Measurements from ENCODE around the gene SALL1.

The SALL1 gene

GRCh38 chr16:51159296-51159695 is 8.2 kb upstream of the SALL1 start:
- H3K4me2 ChIP-seq (ENCODE audit: low read depth, low read length, poor library complexity, severe bottlenecking), result no peak overlapping the region
- no peak overlapping the region for H3K9ac ChIP-seq (ENCODE audit: low read depth, low read length, poor library complexity, severe bottlenecking)
- H3K9me2 ChIP-seq (replicated peaks; ENCODE audit: low read depth, low read length), result no peaks in the 10 kb centered on the region; the same call in 1 of the 2 replicates
- no peak overlapping the region for H3K4me3 ChIP-seq (ENCODE audit: low read length, poor library complexity, severe bottlenecking)
- H4K20me1 ChIP-seq (ENCODE audit: insufficient read depth, low read length, poor library complexity, severe bottlenecking), result no peaks in the 10 kb centered on the region
- H3K36me3 ChIP-seq (ENCODE audit: insufficient read depth, low read length), result no peaks in the 10 kb centered on the region
- no peaks in the 10 kb centered on the region for H3F3A ChIP-seq (ENCODE audit: low read depth)
- no peaks in the 10 kb centered on the region for H3K79me2 ChIP-seq (ENCODE audit: insufficient read depth, low read length)
- H2AFZ ChIP-seq (ENCODE audit: low read length), result no peak overlapping the region
- TF ChIP-seq CTCF (conservative IDR thresholded peaks at IDR 0.05; ENCODE audit: low read length) (no peak), EZH2phosphoT487 (IDR thresholded peaks at IDR 0.05; ENCODE audit: borderline replicate concordance) (no peak)
- H3K9me3 ChIP-seq (ENCODE audit: insufficient read depth, low read depth, low read length), result no peaks in the 10 kb centered on the region
- no peaks in the 10 kb centered on the region for H3K27me3 ChIP-seq (ENCODE audit: insufficient read depth, low read length, poor library complexity, severe bottlenecking)
- no peaks in the 10 kb centered on the region for H3K4me1 ChIP-seq (ENCODE audit: insufficient read depth, low read length, poor library complexity, severe bottlenecking)

DNA sequence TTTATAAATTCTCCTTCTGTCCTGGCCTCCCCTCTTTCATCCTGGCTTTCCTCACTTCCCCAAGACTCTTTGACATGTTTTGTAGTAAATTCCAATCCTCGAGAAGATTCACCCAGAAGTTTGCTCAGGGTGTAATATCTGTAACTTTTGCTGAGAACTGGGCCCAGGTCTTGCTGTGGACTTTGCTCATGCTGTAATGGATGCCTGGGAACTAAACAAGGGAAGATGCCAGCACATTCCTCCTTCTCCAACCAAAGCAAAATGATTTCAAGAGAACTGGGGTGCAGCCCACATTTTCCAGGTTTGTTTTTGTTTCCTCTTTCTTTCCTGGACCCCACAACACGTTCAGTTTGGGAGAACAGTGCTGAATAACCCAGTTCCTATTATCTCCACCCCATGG is 6.6 kb upstream of the SALL1 start:
- TF ChIP-seq EZH2phosphoT487 (IDR thresholded peaks at IDR 0.05; ENCODE audit: borderline replicate concordance) (no peak), CTCF (conservative IDR thresholded peaks at IDR 0.05; ENCODE audit: low read length) (no peak)
- H3K9ac ChIP-seq (ENCODE audit: low read depth, low read length, poor library complexity, severe bottlenecking), result no peak overlapping the region

GRCh38 chr16:51156807-51157200 is 5.7 kb upstream of the SALL1 start:
- no peak overlapping the region for H3K4me3 ChIP-seq (ENCODE audit: low read length, poor library complexity, severe bottlenecking)
- no peaks in the 10 kb centered on the region for H3K36me3 ChIP-seq (ENCODE audit: insufficient read depth, low read length)

More for the DNA sequence above, 6.6 kb upstream of the SALL1 start:
- Histone ChIP-seq H3K27me3 (ENCODE audit: insufficient read depth, low read length, poor library complexity, severe bottlenecking) (no peaks in the 10 kb centered on the region), H3K4me1 (ENCODE audit: insufficient read depth, low read length, poor library complexity, severe bottlenecking) (no peaks in the 10 kb centered on the region), H4K20me1 (ENCODE audit: insufficient read depth, low read length, poor library complexity, severe bottlenecking) (no peaks in the 10 kb centered on the region), H3K4me3 (ENCODE audit: low read length, poor library complexity, severe bottlenecking) (no peak overlapping the region), H3K9me3 (ENCODE audit: insufficient read depth, low read depth, low read length) (no peaks in the 10 kb centered on the region), H2AFZ (ENCODE audit: low read length) (no peak overlapping the region), H3K9me2 (replicated peaks; ENCODE audit: low read depth, low read length) (no peaks in the 10 kb centered on the region; the same call in 1 of the 2 replicates), H3F3A (ENCODE audit: low read depth) (no peaks in the 10 kb centered on the region), H3K79me2 (ENCODE audit: insufficient read depth, low read length) (no peaks in the 10 kb centered on the region), H3K4me2 (ENCODE audit: low read depth, low read length, poor library complexity, severe bottlenecking) (no peak overlapping the region), H3K36me3 (ENCODE audit: insufficient read depth, low read length) (no peaks in the 10 kb centered on the region)

More at GRCh38 chr16:51156807-51157200, 5.7 kb upstream of the SALL1 start:
- no peaks in the 10 kb centered on the region for H3K79me2 ChIP-seq (ENCODE audit: insufficient read depth, low read length)
- no peaks in the 10 kb centered on the region for H4K20me1 ChIP-seq (ENCODE audit: insufficient read depth, low read length, poor library complexity, severe bottlenecking)
- H3K9me2 ChIP-seq (replicated peaks; ENCODE audit: low read depth, low read length), result no peaks in the 10 kb centered on the region; the same call in 1 of the 2 replicates
- no peaks in the 10 kb centered on the region for H3K9me3 ChIP-seq (ENCODE audit: insufficient read depth, low read depth, low read length)
- H3K4me2 ChIP-seq (ENCODE audit: low read depth, low read length, poor library complexity, severe bottlenecking), result no peak overlapping the region
- no peak overlapping the region for H3K9ac ChIP-seq (ENCODE audit: low read depth, low read length, poor library complexity, severe bottlenecking)
- no peaks in the 10 kb centered on the region for H3F3A ChIP-seq (ENCODE audit: low read depth)
- no peak for TF ChIP-seq CTCF (conservative IDR thresholded peaks at IDR 0.05; ENCODE audit: low read length)
- TF ChIP-seq EZH2phosphoT487 (IDR thresholded peaks at IDR 0.05; ENCODE audit: borderline replicate concordance), result no peak
- H2AFZ ChIP-seq (ENCODE audit: low read length), result no peak overlapping the region
- H3K4me1 ChIP-seq (ENCODE audit: insufficient read depth, low read length, poor library complexity, severe bottlenecking), result no peaks in the 10 kb centered on the region
- no peaks in the 10 kb centered on the region for H3K27me3 ChIP-seq (ENCODE audit: insufficient read depth, low read length, poor library complexity, severe bottlenecking)

Data from Loucy (cell line).